Measurements from ENCODE around the gene SERPINH1.

- TF ChIP-seq CTCF (IDR thresholded peaks at IDR 0.05) (peak; percentile 80 to 96 (median 89)), POLR2A (IDR thresholded peaks at IDR 0.05) (no peak)
Observed at GRCh38 chr11:75547617-75548058, 14.4 kb upstream of the SERPINH1 start.
